ENCODE results near the gene CAMK4. TPM values are rescaled to one million over a fixed set of nuclear protein-coding genes. Genes with fewer than 3 reads are reported as not detected.

The CAMK4 gene
- total RNA-seq, 4 donors from 2014 or later = 0.66 to 5.5 (median 2.8) TPM

GRCh38 chr5:111259636-111260035, 35.5 kb downstream of the CAMK4 start:
- no peaks in the 10 kb centered on the region for H3K36me3 ChIP-seq
- H3K9me3 ChIP-seq = no peaks in the 10 kb centered on the region
- H3K4me1 ChIP-seq = no peaks in the 10 kb centered on the region
- H3K4me3 ChIP-seq = no peak overlapping the region
- no peak for DNase-seq (ENCODE audit: low spot score in 2 of 2)
- 59 to 78% methylated on average over 3 of the region's 3 CpGs for WGBS, 2 donors
- H3K27me3 ChIP-seq = no peaks in the 10 kb centered on the region
- no peak overlapping the region for H3K27ac ChIP-seq
- TF ChIP-seq, protein P1, sequence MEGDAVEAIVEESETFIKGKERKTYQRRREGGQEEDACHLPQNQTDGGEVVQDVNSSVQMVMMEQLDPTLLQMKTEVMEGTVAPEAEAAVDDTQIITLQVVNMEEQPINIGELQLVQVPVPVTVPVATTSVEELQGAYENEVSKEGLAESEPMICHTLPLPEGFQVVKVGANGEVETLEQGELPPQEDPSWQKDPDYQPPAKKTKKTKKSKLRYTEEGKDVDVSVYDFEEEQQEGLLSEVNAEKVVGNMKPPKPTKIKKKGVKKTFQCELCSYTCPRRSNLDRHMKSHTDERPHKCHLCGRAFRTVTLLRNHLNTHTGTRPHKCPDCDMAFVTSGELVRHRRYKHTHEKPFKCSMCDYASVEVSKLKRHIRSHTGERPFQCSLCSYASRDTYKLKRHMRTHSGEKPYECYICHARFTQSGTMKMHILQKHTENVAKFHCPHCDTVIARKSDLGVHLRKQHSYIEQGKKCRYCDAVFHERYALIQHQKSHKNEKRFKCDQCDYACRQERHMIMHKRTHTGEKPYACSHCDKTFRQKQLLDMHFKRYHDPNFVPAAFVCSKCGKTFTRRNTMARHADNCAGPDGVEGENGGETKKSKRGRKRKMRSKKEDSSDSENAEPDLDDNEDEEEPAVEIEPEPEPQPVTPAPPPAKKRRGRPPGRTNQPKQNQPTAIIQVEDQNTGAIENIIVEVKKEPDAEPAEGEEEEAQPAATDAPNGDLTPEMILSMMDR (IDR thresholded peaks at IDR 0.05) = no peak
- TF ChIP-seq EP300 (IDR thresholded peaks at IDR 0.05) (no peak), POLR2A (IDR thresholded peaks at IDR 0.05) (no peak)

DNA sequence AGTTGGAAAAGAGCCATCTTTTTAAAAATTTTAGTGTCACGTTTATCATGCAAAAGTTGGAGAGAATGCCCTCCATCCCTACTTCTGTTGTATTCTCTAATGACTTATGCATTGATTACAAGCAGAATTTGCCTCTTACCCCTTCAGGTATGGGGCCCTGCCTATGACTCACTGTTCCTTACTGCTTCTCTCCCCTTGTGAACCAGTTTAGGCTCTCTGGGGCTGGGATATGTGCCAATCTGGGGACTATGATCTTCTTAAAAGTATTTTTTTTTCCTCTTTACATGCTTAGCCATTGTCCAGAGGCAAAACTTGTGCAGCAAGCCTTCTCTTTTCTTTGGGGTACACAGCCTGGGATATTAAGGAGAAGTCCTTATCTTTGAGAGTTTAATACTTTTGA, 37.4 kb downstream of the CAMK4 start:
- no peaks in the 10 kb centered on the region for H3K36me3 ChIP-seq

DNA sequence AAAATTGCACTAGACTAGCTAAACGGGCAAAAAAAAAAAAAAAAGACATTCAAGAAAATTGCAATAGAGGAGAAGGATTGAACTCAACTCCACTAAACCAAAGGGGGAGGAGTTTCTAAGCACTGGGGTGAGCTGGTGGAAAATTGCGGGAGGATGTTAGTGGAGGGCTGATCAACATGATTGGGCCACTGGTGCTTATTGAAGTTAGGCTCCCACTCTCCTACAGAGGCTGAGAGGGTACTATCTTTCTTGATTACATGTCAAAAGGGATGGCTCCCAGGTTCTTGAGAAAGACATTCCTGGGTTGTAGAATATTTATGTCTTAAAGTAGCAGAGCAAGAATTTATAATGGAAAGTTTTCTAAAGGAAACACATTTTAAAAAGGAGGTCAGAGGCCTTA, 38.0 kb downstream of the CAMK4 start:
- Histone ChIP-seq H3K4me3 (no peak overlapping the region), H3K4me1 (no peaks in the 10 kb centered on the region), H3K27ac (no peak overlapping the region), H3K36me3 (no peaks in the 10 kb centered on the region), H3K9me3 (no peaks in the 10 kb centered on the region), H3K27me3 (no peaks in the 10 kb centered on the region)
- TF ChIP-seq, protein P1 (IDR thresholded peaks at IDR 0.05) = no peak
- TF ChIP-seq POLR2A (IDR thresholded peaks at IDR 0.05) (no peak), EP300 (IDR thresholded peaks at IDR 0.05) (no peak)
- no peak for DNase-seq (ENCODE audit: low spot score in 2 of 2)
- 66 to 70% methylated on average over 2 of the region's 2 CpGs for WGBS, 2 donors

More for the DNA sequence above, 37.4 kb downstream of the CAMK4 start:
- TF ChIP-seq POLR2A (IDR thresholded peaks at IDR 0.05) (no peak), EP300 (IDR thresholded peaks at IDR 0.05) (no peak)
- TF ChIP-seq, protein P1 (IDR thresholded peaks at IDR 0.05) = no peak
- DNase-seq (ENCODE audit: low spot score in 2 of 2) = no peak
- Histone ChIP-seq H3K27ac (no peak overlapping the region), H3K9me3 (no peaks in the 10 kb centered on the region), H3K4me1 (no peaks in the 10 kb centered on the region), H3K4me3 (no peak overlapping the region), H3K27me3 (no peaks in the 10 kb centered on the region)
- WGBS, 2 donors = 53 to 60% methylated on average over 1 of the region's 1 CpG

- no peaks in the 10 kb centered on the region for H3K4me1 ChIP-seq
- TF ChIP-seq POLR2A (IDR thresholded peaks at IDR 0.05) (no peak), EP300 (IDR thresholded peaks at IDR 0.05) (no peak)
- TF ChIP-seq, protein P1 (IDR thresholded peaks at IDR 0.05) = no peak
- WGBS, 2 donors = 82 to 89% methylated on average over 1 of the region's 1 CpG
- no peaks in the 10 kb centered on the region for H3K9me3 ChIP-seq
- no peaks in the 10 kb centered on the region for H3K27me3 ChIP-seq
- no peaks in the 10 kb centered on the region for H3K36me3 ChIP-seq
- H3K4me3 ChIP-seq = no peak overlapping the region
- H3K27ac ChIP-seq = no peak overlapping the region
- DNase-seq (ENCODE audit: low spot score in 2 of 2) = no peak
Observed at GRCh38 chr5:111262815-111263214, 38.6 kb downstream of the CAMK4 start.

DNA sequence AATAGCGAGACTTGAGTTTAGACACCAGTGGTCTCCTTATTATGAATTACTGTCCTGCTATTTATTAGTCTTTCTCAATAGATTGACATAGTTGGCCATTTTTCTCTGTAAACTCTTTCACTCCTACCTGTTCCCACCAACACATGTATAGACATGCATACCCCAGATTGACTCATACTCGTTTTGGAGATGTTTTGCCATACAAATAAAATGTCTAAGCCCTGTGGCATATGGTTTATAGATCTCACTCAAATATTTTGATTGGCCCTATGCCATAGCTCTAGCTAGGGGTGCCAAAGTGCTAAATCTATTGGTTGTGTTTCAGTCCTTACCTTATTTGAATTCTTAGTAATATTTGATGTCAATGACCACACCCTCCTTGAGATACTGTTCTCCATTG, 42.3 kb downstream of the CAMK4 start:
- DNase-seq (ENCODE audit: low spot score in 2 of 2) = no peak
- Histone ChIP-seq H3K27me3 (no peaks in the 10 kb centered on the region), H3K4me1 (no peaks in the 10 kb centered on the region), H3K27ac (no peak overlapping the region), H3K9me3 (no peaks in the 10 kb centered on the region), H3K4me3 (no peak overlapping the region), H3K36me3 (no peaks in the 10 kb centered on the region)
- WGBS, 2 donors = 69 to 74% methylated on average over 2 of the region's 2 CpGs
- TF ChIP-seq, protein P1 (IDR thresholded peaks at IDR 0.05) = no peak
- TF ChIP-seq POLR2A (IDR thresholded peaks at IDR 0.05) (no peak), EP300 (IDR thresholded peaks at IDR 0.05) (no peak)

All from tibial nerve (tissue), 4 donors.